HL-60 (cell line): ENCODE measurements around the gene TMTC1.

Source experiments
- GABPA ChIP-seq: IDR thresholded peaks from 2 replicates; pipeline ENCODE4 v1.6.1; 2012; ENCODE audit warnings: low read depth
- POLR2AphosphoS5 ChIP-seq: IDR thresholded peaks from 2 replicates; pipeline ENCODE4 v1.6.1; 2012; ENCODE audit warnings: low read depth
- REST ChIP-seq: IDR thresholded peaks from 2 replicates; pipeline ENCODE4 v1.6.1; 2012; ENCODE audit warnings: low read depth; ENCODE audit not compliant: insufficient replicate concordance
- SPI1 ChIP-seq: IDR thresholded peaks from 2 replicates; pipeline ENCODE4 v1.6.1; 2012; ENCODE audit warnings: low read depth, mild to moderate bottlenecking, borderline replicate concordance
- TF ChIP-seq, protein P1 (sequence below): IDR thresholded peaks from one replicate; pipeline ENCODE4 v1.5.1; 2011; ENCODE audit warnings: low read length, control low read depth, inconsistent platforms; ENCODE audit not compliant: insufficient read depth

DNA sequence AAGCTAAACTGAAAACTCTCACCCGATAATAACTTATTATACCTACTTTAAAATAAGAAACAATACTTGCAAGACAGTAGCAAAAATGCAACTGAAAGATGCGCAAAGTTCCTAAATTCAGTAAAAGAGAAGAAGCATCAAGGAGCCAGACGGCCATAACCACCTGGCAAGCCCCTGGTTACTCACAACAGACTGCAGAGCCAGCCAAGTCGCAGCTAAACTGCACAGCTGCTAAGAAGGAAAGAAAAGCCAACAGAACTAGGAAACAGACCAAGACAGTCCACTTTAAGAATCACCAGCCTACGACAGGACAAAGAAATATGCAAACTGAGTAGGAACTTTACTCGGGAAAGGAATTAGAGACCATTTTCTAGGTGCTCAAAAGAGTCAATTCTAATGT lies 127.9 kb downstream of the TMTC1 start:
- TF ChIP-seq, protein P1, sequence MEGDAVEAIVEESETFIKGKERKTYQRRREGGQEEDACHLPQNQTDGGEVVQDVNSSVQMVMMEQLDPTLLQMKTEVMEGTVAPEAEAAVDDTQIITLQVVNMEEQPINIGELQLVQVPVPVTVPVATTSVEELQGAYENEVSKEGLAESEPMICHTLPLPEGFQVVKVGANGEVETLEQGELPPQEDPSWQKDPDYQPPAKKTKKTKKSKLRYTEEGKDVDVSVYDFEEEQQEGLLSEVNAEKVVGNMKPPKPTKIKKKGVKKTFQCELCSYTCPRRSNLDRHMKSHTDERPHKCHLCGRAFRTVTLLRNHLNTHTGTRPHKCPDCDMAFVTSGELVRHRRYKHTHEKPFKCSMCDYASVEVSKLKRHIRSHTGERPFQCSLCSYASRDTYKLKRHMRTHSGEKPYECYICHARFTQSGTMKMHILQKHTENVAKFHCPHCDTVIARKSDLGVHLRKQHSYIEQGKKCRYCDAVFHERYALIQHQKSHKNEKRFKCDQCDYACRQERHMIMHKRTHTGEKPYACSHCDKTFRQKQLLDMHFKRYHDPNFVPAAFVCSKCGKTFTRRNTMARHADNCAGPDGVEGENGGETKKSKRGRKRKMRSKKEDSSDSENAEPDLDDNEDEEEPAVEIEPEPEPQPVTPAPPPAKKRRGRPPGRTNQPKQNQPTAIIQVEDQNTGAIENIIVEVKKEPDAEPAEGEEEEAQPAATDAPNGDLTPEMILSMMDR, result no peak
- no peak for TF ChIP-seq REST
- no peak for TF ChIP-seq POLR2AphosphoS5
- no peak for TF ChIP-seq GABPA
- no peak for TF ChIP-seq SPI1
